HUES64 (cell line): ENCODE measurements around the gene FLNA.
A peak's percentile ranks its signal among the peaks of the same experiment; 100 is the strongest.
"Not testable (repeated sequence)": the region's sequence is repeated elsewhere in the genome, so short reads cannot be mapped to it uniquely, and the experiment has no call there.

Source experiments
- H3K27ac ChIP-seq: 2 replicates; pipeline ENCODE4 v1.7.0; 2013; ENCODE audit warnings: low read depth, low read length, inconsistent platforms
- H3K27me3 ChIP-seq: 2 replicates; pipeline ENCODE4 v1.6.1; 2013; ENCODE audit warnings: mild to moderate bottlenecking, low read length; ENCODE audit not compliant: insufficient read depth
- H3K36me3 ChIP-seq: 2 replicates; pipeline ENCODE4 v1.6.1; 2013; ENCODE audit warnings: mild to moderate bottlenecking, low read length; ENCODE audit not compliant: insufficient read depth
- H3K4me1 ChIP-seq: 2 replicates; pipeline ENCODE4 v1.6.1; 2013; ENCODE audit warnings: mild to moderate bottlenecking, low read length, moderate library complexity; ENCODE audit not compliant: insufficient read depth
- H3K4me3 ChIP-seq: 2 replicates; pipeline ENCODE4 v1.5.1; 2013; ENCODE audit warnings: mild to moderate bottlenecking, low read length, moderate library complexity
- H3K9ac ChIP-seq: 2 replicates; pipeline ENCODE4 v1.6.1; 2013; ENCODE audit warnings: mild to moderate bottlenecking, low read depth, low read length
- H3K9me3 ChIP-seq: 2 replicates; pipeline ENCODE4 v1.6.1; 2013; ENCODE audit warnings: low read depth, low read length; ENCODE audit not compliant: insufficient read depth
- WGBS: fragments of 150-250, 120-280 bp; methylation state at CpG from one replicate; pipeline ENCODE4 v1.1.7; 2013; ENCODE audit warnings: missing lambda C conversion rate; 5-methylcytosine and 5-hydroxymethylcytosine counted together

Gene FLNA

GRCh38 chrX:154408659-154409221, 34.3 kb upstream of the FLNA start:
- Histone ChIP-seq H3K27me3 (no peaks in the 10 kb centered on the region), H3K9me3 (no peaks in the 10 kb centered on the region), H3K4me1 (peaks cover 4% of the 10 kb centered on the region; the same call in 1 of the 2 replicates), H3K27ac (peak overlapping the region; percentile 34; the same call in 1 of the 2 replicates), H3K9ac (peak overlapping the region; percentile 44; the same call in 1 of the 2 replicates), H3K36me3 (peaks cover 3% of the 10 kb centered on the region), H3K4me3 (peak overlapping the region; percentile 43)
- WGBS: 45% methylated on average over 10 of the region's 10 CpGs

- Histone ChIP-seq H3K9ac (no peak overlapping the region), H3K4me3 (no peak overlapping the region), H3K9me3 (no peaks in the 10 kb centered on the region), H3K27ac (no peak overlapping the region), H3K4me1 (no peaks in the 10 kb centered on the region), H3K27me3 (no peaks in the 10 kb centered on the region), H3K36me3 (peaks cover 14% of the 10 kb centered on the region)
- WGBS: 95% methylated on average over 16 of the region's 16 CpGs
Observed at GRCh38 chrX:154404625-154405192, 30.3 kb upstream of the FLNA start.

GRCh38 chrX:154403858-154404257, 29.4 kb upstream of the FLNA start:
- WGBS: 79% methylated on average over 3 of the region's 4 CpGs

GRCh38 chrX:154403192-154403591, 28.8 kb upstream of the FLNA start:
- Histone ChIP-seq H3K9me3 (no peaks in the 10 kb centered on the region), H3K4me3 (no peak overlapping the region), H3K27ac (no peak overlapping the region), H3K36me3 (peaks cover 24% of the 10 kb centered on the region), H3K9ac (no peak overlapping the region), H3K27me3 (no peaks in the 10 kb centered on the region), H3K4me1 (0 out of 2 replicates have a peak, but pooled peaks cover 4% of the 10 kb centered on the region)
- 93% methylated on average over 10 of the region's 10 CpGs for WGBS

More at GRCh38 chrX:154403858-154404257, 29.4 kb upstream of the FLNA start:
- H3K9me3 ChIP-seq: no peaks in the 10 kb centered on the region
- no peak overlapping the region for H3K9ac ChIP-seq
- H3K36me3 ChIP-seq: peaks cover 22% of the 10 kb centered on the region
- no peak overlapping the region for H3K27ac ChIP-seq
- no peaks in the 10 kb centered on the region for H3K27me3 ChIP-seq
- 0 out of 2 replicates have a peak, but pooled peaks cover 4% of the 10 kb centered on the region for H3K4me1 ChIP-seq
- no peak overlapping the region for H3K4me3 ChIP-seq

- H3K9me3 ChIP-seq: no peaks in the 10 kb centered on the region
- no peak overlapping the region for H3K9ac ChIP-seq
- H3K36me3 ChIP-seq: peaks cover 24% of the 10 kb centered on the region
- 85% methylated on average over 17 of the region's 19 CpGs for WGBS
- no peak overlapping the region for H3K4me3 ChIP-seq
- H3K27ac ChIP-seq: no peak overlapping the region
- no peaks in the 10 kb centered on the region for H3K27me3 ChIP-seq
- H3K4me1 ChIP-seq: 0 out of 2 replicates have a peak, but pooled peaks cover 4% of the 10 kb centered on the region
Observed at GRCh38 chrX:154402622-154403127, 28.2 kb upstream of the FLNA start.

- H3K4me1 ChIP-seq: 0 out of 2 replicates have a peak, but pooled peaks cover 4% of the 10 kb centered on the region
- WGBS: 59% methylated on average over 5 of the region's 6 CpGs
- H3K9me3 ChIP-seq: no peaks in the 10 kb centered on the region
- H3K4me3 ChIP-seq: no peak overlapping the region
- peak overlapping the region; percentile 55; the same call in 1 of the 2 replicates for H3K27ac ChIP-seq
- H3K9ac ChIP-seq: no peak overlapping the region
- H3K27me3 ChIP-seq: no peaks in the 10 kb centered on the region
- H3K36me3 ChIP-seq: peaks cover 24% of the 10 kb centered on the region
Observed at GRCh38 chrX:154401918-154402621, 27.6 kb upstream of the FLNA start.

GRCh38 chrX:154401045-154401799, 26.8 kb upstream of the FLNA start:
- H3K27ac ChIP-seq: peak overlapping the region; percentile 12; the same call in 1 of the 2 replicates
- H3K9ac ChIP-seq: no peak overlapping the region

GRCh38 chrX:154400369-154400817, 26.0 kb upstream of the FLNA start:
- H3K27me3 ChIP-seq, H3K4me1 ChIP-seq, H3K9me3 ChIP-seq: not testable (repeated sequence)
- H3K36me3 ChIP-seq: peaks cover 24% of the 10 kb centered on the region
- H3K9ac ChIP-seq: peak overlapping the region; percentile 100; the same call in 1 of the 2 replicates
- H3K4me3 ChIP-seq: 0 out of 2 replicates have a peak overlapping the region, but pooled peaks have one; percentile 92
- peak overlapping the region; percentile 94 for H3K27ac ChIP-seq
- 100% methylated on average over 5 of the region's 6 CpGs for WGBS

More at GRCh38 chrX:154401045-154401799, 26.8 kb upstream of the FLNA start:
- no peaks in the 10 kb centered on the region for H3K27me3 ChIP-seq
- H3K36me3 ChIP-seq: peaks cover 24% of the 10 kb centered on the region
- H3K9me3 ChIP-seq: no peaks in the 10 kb centered on the region
- 0 out of 2 replicates have a peak, but pooled peaks cover 4% of the 10 kb centered on the region for H3K4me1 ChIP-seq
- WGBS: 72% methylated on average over 6 of the region's 6 CpGs
- no peak overlapping the region; the same call in 1 of the 2 replicates for H3K4me3 ChIP-seq

- H3K9ac ChIP-seq: peak overlapping the region; percentile 100
- 82% methylated on average over 9 of the region's 14 CpGs for WGBS
- no peaks in the 10 kb centered on the region for H3K27me3 ChIP-seq
- H3K36me3 ChIP-seq: peaks cover 24% of the 10 kb centered on the region
- H3K4me3 ChIP-seq: peak overlapping the region; percentile 92
- peak overlapping the region; percentile 94 for H3K27ac ChIP-seq
- H3K9me3 ChIP-seq: no peaks in the 10 kb centered on the region
- 0 out of 2 replicates have a peak, but pooled peaks cover 4% of the 10 kb centered on the region for H3K4me1 ChIP-seq
Observed at GRCh38 chrX:154399527-154400368, 25.3 kb upstream of the FLNA start.
